Stimulated activated CD8-positive, alpha-beta memory T cell treated with anti-CD3 and anti-CD28 coated beads, Interleukin-12 subunit alpha, Interleukin-12 subunit beta, amount 100 ng/mL, for 24 hours (primary cell): Measurements from ENCODE around the gene HDAC1.

Experiments
- DNase-seq: peaks from one replicate; pipeline ENCODE4 v3.0.0-alpha.2; 2020; ENCODE audit errors: extremely low read depth

HDAC1 gene

DNA sequence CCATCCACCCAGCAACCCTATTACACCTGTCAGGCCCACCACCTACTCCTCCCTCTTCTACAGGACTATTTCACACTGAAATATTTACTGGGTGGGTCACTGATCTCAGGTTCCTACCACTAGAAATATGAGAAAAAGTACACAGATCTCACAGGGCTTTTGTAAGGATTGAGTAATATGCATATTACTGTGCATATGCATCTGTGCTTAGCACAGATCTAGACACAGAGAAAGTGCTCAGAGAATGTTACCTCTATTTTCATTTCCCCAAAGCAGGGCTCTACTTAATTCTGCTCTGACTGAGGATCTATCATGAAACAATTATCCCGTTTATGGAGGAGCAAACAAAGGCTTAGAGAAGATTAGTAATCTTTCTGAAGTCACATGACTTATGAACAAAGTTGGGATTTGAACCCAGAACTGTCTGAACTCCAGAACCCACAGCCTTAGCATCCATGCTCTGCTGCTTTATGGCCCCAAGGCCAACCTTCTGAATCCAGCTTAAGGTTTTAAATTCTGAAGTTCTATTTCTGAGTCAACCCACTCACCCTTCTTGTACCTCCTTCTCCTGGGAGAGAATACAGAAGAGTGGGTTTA, 82.2 kb downstream of the HDAC1 start:
- no peak for DNase-seq

DNA sequence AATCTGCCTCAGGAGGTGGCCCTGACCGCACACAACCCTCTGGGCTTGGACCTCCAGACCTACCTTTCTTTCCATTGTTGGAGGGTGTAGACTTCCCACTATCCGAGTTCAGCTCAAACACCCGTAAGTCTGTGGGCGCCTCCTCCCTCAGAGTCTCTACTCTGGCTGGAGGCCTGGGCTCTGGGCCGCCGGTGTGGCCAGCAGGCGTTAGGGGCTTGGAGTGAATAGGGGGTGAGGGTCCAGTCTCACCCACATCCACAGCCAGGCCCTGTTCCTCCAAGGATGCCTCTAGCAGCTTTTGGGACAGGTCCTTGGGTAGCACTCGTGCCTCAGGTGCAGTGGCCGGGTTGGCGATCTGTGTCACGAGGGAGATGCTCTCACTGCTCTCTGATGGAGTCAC, 84.3 kb downstream of the HDAC1 start:
- DNase-seq = no peak

DNA sequence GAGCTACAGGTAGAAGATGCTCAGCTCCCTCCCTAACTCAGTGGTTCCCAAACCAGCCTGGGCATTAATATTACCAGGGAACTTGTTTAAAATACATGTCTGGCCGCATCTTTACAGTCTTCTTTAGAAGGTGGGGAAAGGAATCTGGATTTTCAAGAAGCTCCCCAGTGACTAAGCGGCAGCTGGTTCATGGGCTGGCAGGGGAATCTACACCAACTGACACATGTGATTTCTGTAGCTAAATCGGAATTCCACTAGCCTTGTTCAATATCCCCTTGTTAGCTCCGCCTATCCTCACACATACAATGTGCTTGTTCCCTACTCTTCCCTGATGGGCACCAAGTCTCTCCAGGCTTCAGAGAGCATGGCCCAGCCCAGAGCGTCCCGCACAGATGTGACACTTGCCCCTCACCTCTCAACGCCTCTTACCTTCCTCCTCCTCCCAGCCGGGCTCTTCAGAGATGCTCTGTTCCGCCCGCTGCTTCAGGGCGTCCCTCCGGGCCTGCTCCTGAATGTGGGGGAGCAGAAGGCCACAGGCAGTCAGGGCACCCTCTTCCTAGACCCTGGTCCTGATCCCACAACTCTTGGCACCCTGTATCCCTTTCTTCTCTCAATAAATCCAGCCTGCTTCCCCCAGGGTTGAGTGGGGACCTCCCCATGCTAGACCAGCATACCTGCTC, 85.8 kb downstream of the HDAC1 start:
- no peak for DNase-seq

DNA sequence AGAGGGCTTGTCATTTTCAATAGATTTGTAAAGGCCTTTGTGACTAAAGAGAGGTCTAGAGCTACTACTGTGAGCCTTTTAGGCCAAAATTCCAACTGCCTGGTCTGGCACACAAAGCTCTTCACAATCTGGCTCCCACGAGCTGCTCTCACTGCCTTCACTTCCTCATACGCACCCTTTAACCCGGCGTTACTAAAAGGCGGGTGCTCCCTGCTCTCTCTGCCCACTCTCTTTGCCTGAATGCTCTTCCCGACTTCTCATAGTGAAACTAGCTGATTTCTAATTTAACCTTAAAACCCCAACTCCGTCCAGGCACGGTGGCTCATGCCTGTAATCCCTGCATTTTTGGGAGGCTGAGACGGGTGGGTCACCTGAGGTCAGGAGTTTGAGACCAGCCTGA, 88.2 kb downstream of the HDAC1 start:
- no peak for DNase-seq
